Adrenal gland (tissue), 5 donors: ENCODE measurements around the gene PPIA.

Source experiments
- POLR2A ChIP-seq, 2 donors: fragments of 450-650 bp; IDR thresholded peaks; one replicate each; pipeline ENCODE4 v1.6.1; 2017; ENCODE audit warnings: antibody characterized with exemption in 2 of 2, mild to moderate bottlenecking in 2 of 2, moderate library complexity in 1 of 2
- TF ChIP-seq, protein P1 (sequence below), 6 experiments: fragments of 450-650 bp in 4 of 6; fragments of 200-600 bp in 2 of 6; sonication (generic) in 1 of 6; IDR thresholded peaks; 1 replicate in 5 of 6; 2 replicates in 1 of 6; pipeline versions ENCODE4 v1.5.1 to v1.8.0; 2016 to 2021; ENCODE audit warnings: antibody characterized with exemption in 6 of 6, mild to moderate bottlenecking in 2 of 6, moderate library complexity in 1 of 6
- donor health status: DM: no; HTN: no; CAD: no.

DNA sequence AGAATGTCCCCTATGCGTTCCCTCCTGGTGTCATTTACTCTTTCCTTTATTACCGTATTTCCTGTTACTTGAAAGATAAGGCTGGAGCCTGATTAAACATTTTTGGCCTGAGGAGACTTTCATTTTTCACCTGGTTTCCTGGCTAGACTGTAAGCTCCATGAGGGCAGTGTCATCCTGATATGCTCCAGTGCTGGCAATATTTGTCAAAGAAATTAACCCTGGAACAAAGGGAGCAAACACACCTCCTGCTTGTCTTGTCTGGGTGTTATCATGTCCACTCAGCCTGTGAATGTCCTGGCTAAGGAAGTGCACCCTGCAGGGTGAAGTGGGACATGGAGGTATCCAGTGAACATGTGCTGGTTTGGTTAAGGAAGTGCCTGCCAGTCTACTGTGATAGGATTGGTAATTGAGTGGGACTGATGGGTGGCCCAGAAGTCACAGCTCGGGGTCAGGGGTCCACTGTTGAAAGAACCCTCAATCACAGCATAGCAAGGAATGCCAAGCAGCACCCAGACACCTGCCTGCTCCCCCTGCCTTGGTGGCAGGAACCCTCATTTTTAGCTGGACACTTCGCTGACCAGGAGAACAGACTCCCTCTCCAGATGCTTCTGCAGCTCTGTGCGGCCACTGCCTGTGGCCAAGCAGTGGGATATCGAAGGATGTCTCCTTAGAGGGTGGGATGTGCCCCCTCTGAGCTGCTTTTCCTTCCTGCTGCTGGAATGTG is 20.9 kb upstream of the PPIA start:
- TF ChIP-seq, protein P1, sequence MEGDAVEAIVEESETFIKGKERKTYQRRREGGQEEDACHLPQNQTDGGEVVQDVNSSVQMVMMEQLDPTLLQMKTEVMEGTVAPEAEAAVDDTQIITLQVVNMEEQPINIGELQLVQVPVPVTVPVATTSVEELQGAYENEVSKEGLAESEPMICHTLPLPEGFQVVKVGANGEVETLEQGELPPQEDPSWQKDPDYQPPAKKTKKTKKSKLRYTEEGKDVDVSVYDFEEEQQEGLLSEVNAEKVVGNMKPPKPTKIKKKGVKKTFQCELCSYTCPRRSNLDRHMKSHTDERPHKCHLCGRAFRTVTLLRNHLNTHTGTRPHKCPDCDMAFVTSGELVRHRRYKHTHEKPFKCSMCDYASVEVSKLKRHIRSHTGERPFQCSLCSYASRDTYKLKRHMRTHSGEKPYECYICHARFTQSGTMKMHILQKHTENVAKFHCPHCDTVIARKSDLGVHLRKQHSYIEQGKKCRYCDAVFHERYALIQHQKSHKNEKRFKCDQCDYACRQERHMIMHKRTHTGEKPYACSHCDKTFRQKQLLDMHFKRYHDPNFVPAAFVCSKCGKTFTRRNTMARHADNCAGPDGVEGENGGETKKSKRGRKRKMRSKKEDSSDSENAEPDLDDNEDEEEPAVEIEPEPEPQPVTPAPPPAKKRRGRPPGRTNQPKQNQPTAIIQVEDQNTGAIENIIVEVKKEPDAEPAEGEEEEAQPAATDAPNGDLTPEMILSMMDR (IDR thresholded peaks at IDR 0.05), result no peak
- TF ChIP-seq POLR2A (IDR thresholded peaks at IDR 0.05), result no peak
